ENCODE measurements around the gene TMEM176B.

The TMEM176B gene

DNA sequence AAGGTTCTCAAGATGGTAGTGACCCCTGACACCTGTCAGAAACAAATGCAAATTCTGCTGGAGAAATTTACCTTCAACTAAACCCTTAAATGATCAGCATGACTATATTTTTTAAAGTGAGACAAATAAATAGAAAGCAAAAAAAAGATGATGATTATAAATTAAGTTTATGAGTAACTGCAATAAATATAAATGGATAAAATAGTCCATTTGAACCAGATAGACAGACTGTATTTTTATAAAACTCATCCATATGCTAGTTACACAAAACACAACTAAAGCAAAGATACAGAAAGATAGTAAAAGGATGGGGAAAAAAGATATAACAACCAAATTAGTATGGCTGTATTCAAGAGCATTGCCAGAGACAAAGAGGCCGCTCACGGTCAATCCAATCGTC lies 6.3 kb upstream of the TMEM176B start:
- no peak overlapping the region for H2BK120ac ChIP-seq (ENCODE audit: low read depth, low read length)
- H3K79me1 ChIP-seq (ENCODE audit: low read length), result no peaks in the 10 kb centered on the region
- H3K4ac ChIP-seq (ENCODE audit: low read depth, low read length), result no peak overlapping the region
- no peaks in the 10 kb centered on the region for H3K79me2 ChIP-seq (ENCODE audit: control insufficient read depth, insufficient read depth, low read length)
- no peak overlapping the region for H3K4me2 ChIP-seq (ENCODE audit: low read length)
- no peak overlapping the region for H3K23ac ChIP-seq (ENCODE audit: low read length)
- no peak overlapping the region for H4K8ac ChIP-seq (ENCODE audit: low read depth, low read length)
- H2AK5ac ChIP-seq (ENCODE audit: low read length), result no peak overlapping the region
- H3K56ac ChIP-seq (ENCODE audit: low read length), result no peak overlapping the region
- H3K9ac ChIP-seq (ENCODE audit: low read length), result no peak overlapping the region
- H3K36me3 ChIP-seq (ENCODE audit: control insufficient read depth, insufficient read depth, low read length), result no peaks in the 10 kb centered on the region
- H2BK15ac ChIP-seq (replicated peaks; ENCODE audit: low read depth), result no peak overlapping the region
- no peak overlapping the region for H3K27ac ChIP-seq (ENCODE audit: low read depth, low read length)
- no peak for DNase-seq
- H3K4me3 ChIP-seq (ENCODE audit: low read length), result no peak overlapping the region
- H3K4me1 ChIP-seq (ENCODE audit: control insufficient read depth, low read depth, low read length), result no peaks in the 10 kb centered on the region
- H4K5ac ChIP-seq (ENCODE audit: low read length), result no peak overlapping the region
- H3K27me3 ChIP-seq (ENCODE audit: insufficient read depth, low read length, poor library complexity), result peaks cover 7% of the 10 kb centered on the region
- H3K18ac ChIP-seq (ENCODE audit: low read length), result no peak overlapping the region
- no CpG with 5 or more reads among the region's 3 CpGs for WGBS (ENCODE audit: extremely low coverage, insufficient coverage, low lambda C conversion rate)
- no peak overlapping the region for H2BK5ac ChIP-seq (ENCODE audit: low read length)

DNA sequence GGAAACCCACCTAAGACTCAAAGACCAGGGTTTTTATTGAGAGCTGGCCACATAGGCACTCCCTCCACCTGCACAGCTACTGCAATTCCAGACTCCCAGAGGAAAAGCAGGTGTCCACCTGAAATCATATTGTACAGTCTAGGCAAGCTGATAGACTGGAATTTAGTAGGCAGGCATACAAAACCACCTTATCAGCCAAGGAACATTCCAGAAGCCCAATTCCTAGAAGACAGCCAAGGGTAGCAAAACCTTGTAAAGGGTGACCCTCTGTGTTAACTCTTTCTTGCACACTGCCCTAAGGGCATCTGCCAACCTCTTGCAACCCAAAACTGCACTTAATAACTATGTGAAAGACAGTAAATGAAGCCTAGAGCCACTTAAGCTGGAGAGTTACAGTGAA lies 5.7 kb upstream of the TMEM176B start:
- Histone ChIP-seq H2BK5ac (ENCODE audit: low read length) (no peak overlapping the region), H3K4me3 (ENCODE audit: low read length) (no peak overlapping the region), H3K79me1 (ENCODE audit: low read length) (no peaks in the 10 kb centered on the region), H2BK120ac (ENCODE audit: low read depth, low read length) (no peak overlapping the region), H3K4me1 (ENCODE audit: control insufficient read depth, low read depth, low read length) (no peaks in the 10 kb centered on the region), H3K79me2 (ENCODE audit: control insufficient read depth, insufficient read depth, low read length) (no peaks in the 10 kb centered on the region), H3K18ac (ENCODE audit: low read length) (no peak overlapping the region), H3K36me3 (ENCODE audit: control insufficient read depth, insufficient read depth, low read length) (no peaks in the 10 kb centered on the region), H3K4ac (ENCODE audit: low read depth, low read length) (no peak overlapping the region), H3K23ac (ENCODE audit: low read length) (no peak overlapping the region), H3K9ac (ENCODE audit: low read length) (no peak overlapping the region), H4K8ac (ENCODE audit: low read depth, low read length) (no peak overlapping the region), H4K5ac (ENCODE audit: low read length) (no peak overlapping the region), H3K4me2 (ENCODE audit: low read length) (no peak overlapping the region), H2AK5ac (ENCODE audit: low read length) (no peak overlapping the region), H3K27ac (ENCODE audit: low read depth, low read length) (no peak overlapping the region), H3K56ac (ENCODE audit: low read length) (no peak overlapping the region), H3K27me3 (ENCODE audit: insufficient read depth, low read length, poor library complexity) (peaks cover 13% of the 10 kb centered on the region), H2BK15ac (replicated peaks; ENCODE audit: low read depth) (no peak overlapping the region)
- DNase-seq, result no peak

- Histone ChIP-seq H2AK5ac (ENCODE audit: low read length) (no peak overlapping the region), H2BK120ac (ENCODE audit: low read depth, low read length) (no peak overlapping the region), H3K27ac (ENCODE audit: low read depth, low read length) (no peak overlapping the region), H3K4me2 (ENCODE audit: low read length) (no peak overlapping the region), H3K4me1 (ENCODE audit: control insufficient read depth, low read depth, low read length) (no peaks in the 10 kb centered on the region), H3K9ac (ENCODE audit: low read length) (no peak overlapping the region), H4K5ac (ENCODE audit: low read length) (no peak overlapping the region), H3K56ac (ENCODE audit: low read length) (no peak overlapping the region), H3K36me3 (ENCODE audit: control insufficient read depth, insufficient read depth, low read length) (no peaks in the 10 kb centered on the region), H3K4ac (ENCODE audit: low read depth, low read length) (no peak overlapping the region), H3K79me1 (ENCODE audit: low read length) (no peaks in the 10 kb centered on the region), H2BK15ac (replicated peaks; ENCODE audit: low read depth) (no peak overlapping the region), H3K18ac (ENCODE audit: low read length) (no peak overlapping the region), H3K27me3 (ENCODE audit: insufficient read depth, low read length, poor library complexity) (peaks cover 23% of the 10 kb centered on the region), H4K8ac (ENCODE audit: low read depth, low read length) (no peak overlapping the region), H3K79me2 (ENCODE audit: control insufficient read depth, insufficient read depth, low read length) (no peaks in the 10 kb centered on the region), H2BK5ac (ENCODE audit: low read length) (no peak overlapping the region), H3K4me3 (ENCODE audit: low read length) (no peak overlapping the region), H3K23ac (ENCODE audit: low read length) (no peak overlapping the region)
- no CpG with 5 or more reads among the region's 5 CpGs for WGBS (ENCODE audit: extremely low coverage, insufficient coverage, low lambda C conversion rate)
- DNase-seq, result no peak
These were observed 4.6 kb upstream of the TMEM176B start for GRCh38 chr7:150804802-150805201.

- Histone ChIP-seq H4K8ac (ENCODE audit: low read depth, low read length) (no peak overlapping the region), H2BK120ac (ENCODE audit: low read depth, low read length) (no peak overlapping the region), H3K4me3 (ENCODE audit: low read length) (no peak overlapping the region), H3K4ac (ENCODE audit: low read depth, low read length) (no peak overlapping the region), H3K18ac (ENCODE audit: low read length) (no peak overlapping the region), H3K4me1 (ENCODE audit: control insufficient read depth, low read depth, low read length) (no peaks in the 10 kb centered on the region), H3K79me1 (ENCODE audit: low read length) (no peaks in the 10 kb centered on the region), H3K23ac (ENCODE audit: low read length) (no peak overlapping the region), H3K27ac (ENCODE audit: low read depth, low read length) (no peak overlapping the region), H4K5ac (ENCODE audit: low read length) (no peak overlapping the region), H3K36me3 (ENCODE audit: control insufficient read depth, insufficient read depth, low read length) (no peaks in the 10 kb centered on the region), H3K4me2 (ENCODE audit: low read length) (no peak overlapping the region), H2BK15ac (replicated peaks; ENCODE audit: low read depth) (no peak overlapping the region), H3K56ac (ENCODE audit: low read length) (no peak overlapping the region), H3K79me2 (ENCODE audit: control insufficient read depth, insufficient read depth, low read length) (no peaks in the 10 kb centered on the region), H2AK5ac (ENCODE audit: low read length) (no peak overlapping the region), H3K9ac (ENCODE audit: low read length) (no peak overlapping the region), H3K27me3 (ENCODE audit: insufficient read depth, low read length, poor library complexity) (peaks cover 33% of the 10 kb centered on the region), H2BK5ac (ENCODE audit: low read length) (no peak overlapping the region)
- DNase-seq, result no peak
- WGBS (ENCODE audit: extremely low coverage, insufficient coverage, low lambda C conversion rate), result no CpG with 5 or more reads among the region's 10 CpGs
These were observed 3.1 kb upstream of the TMEM176B start for GRCh38 chr7:150803161-150803860.

GRCh38 chr7:150801946-150802771 lies 2.0 kb upstream of the TMEM176B start:
- Histone ChIP-seq H3K79me1 (ENCODE audit: low read length) (no peaks in the 10 kb centered on the region), H4K8ac (ENCODE audit: low read depth, low read length) (no peak overlapping the region), H2BK5ac (ENCODE audit: low read length) (no peak overlapping the region), H3K4ac (ENCODE audit: low read depth, low read length) (no peak overlapping the region), H3K79me2 (ENCODE audit: control insufficient read depth, insufficient read depth, low read length) (no peaks in the 10 kb centered on the region), H2BK120ac (ENCODE audit: low read depth, low read length) (no peak overlapping the region), H3K4me1 (ENCODE audit: control insufficient read depth, low read depth, low read length) (no peaks in the 10 kb centered on the region), H2AK5ac (ENCODE audit: low read length) (no peak overlapping the region), H4K5ac (ENCODE audit: low read length) (no peak overlapping the region), H3K18ac (ENCODE audit: low read length) (no peak overlapping the region), H3K56ac (ENCODE audit: low read length) (no peak overlapping the region), H3K4me3 (ENCODE audit: low read length) (no peak overlapping the region), H3K4me2 (ENCODE audit: low read length) (no peak overlapping the region), H3K9ac (ENCODE audit: low read length) (no peak overlapping the region), H3K36me3 (ENCODE audit: control insufficient read depth, insufficient read depth, low read length) (no peaks in the 10 kb centered on the region), H3K23ac (ENCODE audit: low read length) (no peak overlapping the region), H3K27me3 (ENCODE audit: insufficient read depth, low read length, poor library complexity) (peaks cover 33% of the 10 kb centered on the region), H3K27ac (ENCODE audit: low read depth, low read length) (no peak overlapping the region), H2BK15ac (replicated peaks; ENCODE audit: low read depth) (no peak overlapping the region)
- no peak for DNase-seq
- WGBS (ENCODE audit: extremely low coverage, insufficient coverage, low lambda C conversion rate), result no CpG with 5 or more reads among the region's 12 CpGs

All from mesendoderm (in vitro differentiated cells).